ENCODE measurements around the gene LCN10.

The LCN10 gene

DNA sequence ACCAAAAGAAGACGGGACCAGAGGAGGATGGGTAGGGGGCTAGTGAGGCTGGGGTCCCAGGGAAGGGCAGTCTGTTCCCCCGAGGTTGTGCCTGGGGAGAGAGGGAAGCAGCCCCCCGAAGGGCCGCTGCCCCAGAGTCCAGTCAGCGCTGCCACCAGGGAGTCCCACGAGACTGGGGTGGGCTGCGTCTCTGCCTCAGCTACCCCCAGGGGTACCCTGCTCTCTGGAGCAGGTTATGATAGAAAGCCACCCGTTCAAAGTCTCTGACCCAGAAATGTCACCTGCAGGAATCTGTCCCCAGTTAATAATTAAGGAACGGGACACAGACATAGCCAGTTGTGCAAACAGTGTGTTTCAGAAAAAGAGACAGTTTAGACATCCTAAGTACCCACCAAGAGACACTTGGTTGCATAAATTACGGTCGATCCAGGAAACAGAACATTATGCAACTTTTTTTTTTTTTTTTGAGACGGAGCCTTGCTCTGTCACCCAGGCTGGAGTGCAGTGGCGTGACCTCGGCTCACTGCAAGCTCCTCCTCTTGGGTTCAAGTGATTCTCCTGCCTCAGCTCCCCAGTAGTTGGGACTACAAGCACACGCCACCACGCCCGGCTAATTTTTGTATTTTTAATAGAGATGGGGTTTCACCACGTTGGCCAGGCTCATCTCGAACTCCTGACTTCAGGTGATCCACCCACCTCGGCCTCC is 44.8 kb downstream of the LCN10 start:
- DNase-seq: no peak

- no peak for DNase-seq
Observed at GRCh38 chr9:136697146-136697820, 45.5 kb downstream of the LCN10 start.

DNA sequence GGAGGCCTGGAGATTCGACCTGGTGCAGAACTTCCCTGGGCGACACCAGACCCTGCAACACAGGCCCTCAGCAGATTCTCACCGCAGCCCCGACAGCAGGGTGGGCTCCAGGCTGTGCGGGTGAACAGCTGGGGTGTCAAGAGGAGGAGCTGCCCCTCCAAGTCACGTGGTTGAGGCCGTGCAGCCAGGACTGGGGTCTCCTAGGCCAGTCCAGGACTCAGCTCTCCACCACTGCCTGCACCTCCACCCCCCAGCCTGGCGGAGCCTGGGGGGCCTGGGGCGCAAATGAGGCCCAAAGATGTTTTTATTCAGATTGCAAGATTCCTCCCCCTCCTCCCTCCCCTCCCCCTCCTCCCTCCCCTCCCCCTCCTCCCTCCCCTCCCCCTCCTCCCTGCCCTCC is 46.2 kb downstream of the LCN10 start:
- no peak for DNase-seq

DNA sequence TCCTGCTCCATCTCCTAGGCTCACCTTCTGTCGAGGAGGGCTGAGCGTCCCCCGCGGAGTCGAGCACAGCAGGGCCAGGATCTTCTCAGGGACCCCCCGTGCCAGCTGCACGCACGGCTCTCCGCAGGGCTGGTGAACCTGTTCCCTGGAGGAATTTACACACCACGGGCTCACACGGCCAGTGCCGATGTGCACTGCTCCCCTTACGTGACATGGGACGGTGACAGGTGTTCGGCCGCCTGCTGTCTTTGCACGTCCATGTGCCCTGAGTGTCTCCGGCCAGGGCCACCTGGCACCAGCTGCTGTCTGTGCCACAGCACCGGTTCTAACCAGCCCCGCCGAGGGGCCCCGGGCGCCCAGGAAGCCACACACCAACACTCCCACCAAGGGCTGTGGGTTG is 46.8 kb downstream of the LCN10 start:
- DNase-seq: no peak

DNA sequence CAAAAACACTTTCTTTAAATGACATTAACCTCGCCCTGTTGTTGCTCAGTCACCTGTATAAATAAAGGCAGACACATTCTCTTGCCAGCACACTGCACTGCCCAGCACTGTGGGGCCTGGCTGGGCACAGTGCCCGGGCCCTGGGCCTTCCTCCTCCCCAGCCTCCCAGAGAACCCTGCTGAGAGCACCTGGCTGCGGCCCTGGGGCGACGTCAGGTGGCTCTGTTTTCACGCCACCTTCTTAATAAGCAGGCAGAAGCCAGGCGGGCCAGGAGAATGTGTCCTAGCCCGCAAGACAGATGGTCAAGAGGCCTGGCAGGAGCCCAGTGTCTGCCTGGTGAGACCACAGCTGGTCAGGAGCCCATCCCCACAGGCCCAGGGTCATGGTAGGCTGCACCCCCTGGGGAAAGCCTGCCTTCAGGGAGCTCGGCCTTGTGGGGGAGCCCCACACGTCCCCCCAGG is 47.3 kb downstream of the LCN10 start:
- DNase-seq: peak; percentile 34

- DNase-seq: no peak
Observed at GRCh38 chr9:136694872-136695247, 47.9 kb downstream of the LCN10 start.

GRCh38 chr9:136694163-136694871 is 48.4 kb downstream of the LCN10 start:
- no peak for DNase-seq

DNA sequence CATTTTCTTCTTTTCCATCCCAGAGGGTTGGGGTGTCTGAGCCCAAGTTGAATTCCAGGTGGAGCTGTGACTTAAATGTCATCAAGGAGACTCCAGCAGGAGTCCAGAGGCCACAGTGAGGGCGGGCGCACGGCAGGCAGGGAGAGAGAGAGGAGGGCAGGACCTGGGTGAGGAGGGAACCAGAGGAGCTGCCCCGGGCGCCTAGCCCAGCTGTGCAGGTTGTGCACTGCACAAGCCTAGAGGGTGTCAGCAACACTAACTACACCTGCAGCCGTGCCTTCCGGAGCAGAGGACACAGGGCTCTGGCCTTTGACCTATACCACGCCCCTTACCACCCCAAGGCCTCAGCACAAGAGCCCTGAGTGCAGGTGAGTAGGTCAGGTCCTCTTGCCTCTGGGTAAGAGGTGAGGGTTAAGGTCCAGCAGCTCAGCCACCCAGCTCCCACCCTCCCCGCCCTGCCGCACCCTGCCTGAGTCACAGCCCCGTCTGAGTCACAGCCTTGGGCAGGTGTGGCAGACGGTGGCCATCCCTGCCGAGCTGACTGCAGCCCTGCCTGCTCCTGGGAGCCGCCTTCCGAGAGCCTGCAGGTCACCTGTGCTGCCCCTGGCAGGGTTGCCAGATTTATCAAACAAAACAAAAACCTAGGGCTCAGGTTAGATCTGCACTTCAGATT is 49.1 kb downstream of the LCN10 start:
- no peak for DNase-seq

- DNase-seq: no peak
Observed at GRCh38 chr9:136693135-136693489, 49.6 kb downstream of the LCN10 start.

DNA sequence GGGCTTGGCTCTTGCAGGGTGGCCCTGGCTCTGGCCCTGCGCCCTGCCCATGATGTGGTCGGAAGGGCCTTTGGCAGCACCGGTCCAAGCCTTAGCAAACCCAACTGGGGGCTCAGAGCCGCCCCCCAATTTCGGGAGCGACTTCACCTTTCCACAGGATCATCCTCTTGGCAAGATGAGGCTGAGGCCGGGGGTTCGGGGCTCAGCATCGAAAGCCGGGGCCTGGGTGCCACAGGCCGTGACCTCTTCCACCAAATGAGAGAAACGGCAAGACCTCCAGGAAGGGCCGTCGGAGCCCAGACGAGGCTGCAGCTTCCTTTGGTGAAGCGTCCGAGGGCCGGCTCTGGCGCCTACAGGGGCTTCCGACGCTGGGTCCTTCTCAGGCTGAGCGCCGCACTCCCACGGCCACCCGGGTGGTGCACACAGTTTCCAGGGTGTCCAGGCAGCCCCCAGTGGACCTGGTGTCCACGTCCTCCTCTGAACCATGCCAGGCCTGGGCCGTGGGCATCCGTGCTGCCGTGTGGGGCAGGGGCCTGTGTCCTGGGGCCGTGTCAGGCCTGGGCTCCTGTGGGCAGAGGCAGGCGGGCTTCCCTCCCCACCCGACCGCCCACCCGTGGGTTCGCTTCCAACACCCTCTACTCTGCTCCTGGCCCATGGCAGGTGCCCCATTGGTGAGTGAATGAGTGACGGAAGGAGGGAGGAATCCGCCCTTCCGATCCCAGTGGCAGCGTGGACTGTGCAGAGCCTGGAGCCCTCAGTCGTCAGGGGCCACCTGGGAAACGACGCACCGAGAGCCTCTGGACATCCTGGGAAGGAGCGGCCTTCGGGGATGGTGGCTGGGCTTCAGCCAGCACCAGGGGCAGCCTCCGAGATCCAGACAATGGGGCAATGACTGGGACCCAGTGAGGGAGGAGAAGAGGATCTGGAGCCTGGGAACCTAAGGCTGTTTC is 50.3 kb downstream of the LCN10 start:
- DNase-seq: no peak

GRCh38 chr9:136691316-136692184 is 51.2 kb downstream of the LCN10 start:
- no peak for DNase-seq

- no peak for DNase-seq
Observed at GRCh38 chr9:136690806-136691261, 51.9 kb downstream of the LCN10 start.

- DNase-seq: no peak
Observed at GRCh38 chr9:136690104-136690805, 52.5 kb downstream of the LCN10 start.

DNA sequence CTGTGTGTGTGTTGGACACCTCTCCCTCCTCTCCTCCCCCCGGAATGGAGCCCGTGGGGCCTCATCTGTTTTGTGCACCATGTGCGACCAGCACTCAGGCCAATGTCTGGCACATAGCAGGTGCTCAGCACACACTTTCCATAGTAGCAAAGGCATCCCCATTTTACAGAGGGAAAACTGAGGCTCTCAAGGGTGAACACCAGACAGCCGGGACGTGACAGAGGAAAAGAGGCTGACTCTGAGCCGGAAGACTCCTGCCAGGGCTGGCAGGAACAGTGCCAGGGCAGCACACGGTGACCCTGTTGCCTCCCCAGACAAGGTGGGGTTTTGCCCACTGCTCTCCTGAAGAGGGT is 53.7 kb downstream of the LCN10 start:
- no peak for DNase-seq

- no peak for DNase-seq
Observed at GRCh38 chr9:136688274-136689107, 54.2 kb downstream of the LCN10 start.

Measured in midbrain (tissue), 1 donor.